K562 (cell line): Measurements from ENCODE around the gene ATF5. TPM values are rescaled to one million over a fixed set of nuclear protein-coding genes. Genes with fewer than 3 reads are reported as not detected.

ENCODE experiments used
- L3MBTL2 ChIP-seq: fragments of 450-650 bp; IDR thresholded peaks from 2 replicates; pipeline ENCODE4 v1.6.1; 2016; ENCODE audit warnings: mild to moderate bottlenecking, moderate library complexity
- SAFB2 ChIP-seq: fragments of 200-400 bp; formaldehyde crosslinking; IDR thresholded peaks from 2 replicates; pipeline ENCODE4 v1.6.1; 2018; ENCODE audit warnings: borderline replicate concordance, low read length, low read depth, moderate library complexity; ENCODE audit not compliant: severe bottlenecking
- ZKSCAN8 ChIP-seq: fragments of 200-800 bp; sonication (Bioruptor generic); IDR thresholded peaks from 2 replicates; pipeline ENCODE4 v1.6.1; 2016; ENCODE audit warnings: missing genetic modification characterization, missing compliant biosample characterization
- ZNF12 ChIP-seq: sonication (generic); formaldehyde crosslinking; IDR thresholded peaks from 2 replicates; pipeline ENCODE4 v1.4.0; 2020; ENCODE audit warnings: mild to moderate bottlenecking, missing genetic modification reagents
- ZNF780A ChIP-seq: fragments of 250-450 bp; sonication (Bioruptor Pico); IDR thresholded peaks from 2 replicates; pipeline ENCODE4 v1.5.0; 2021; ENCODE audit warnings: mild to moderate bottlenecking
- polyA plus RNA-seq, 8 experiments: library from polyadenylated mRNA; depleted of rRNA in 4 of 8; stranded (reverse) in 5 of 8; unstranded in 3 of 8; fragments of >200 nt; fragmentation: Nextera tagmentation in 2 of 8; fragmentation: Illumina TruSeq in 1 of 8; extraction: Ambion mirVana in 2 of 8; extraction: Trizol in 1 of 8; gene quantifications; 2 replicates each; pipeline versions ENCODE4 v1.2.1 to v1.2.3, GENCODE V29; 2011 to 2014; ENCODE audit warnings: inconsistent platforms in 1 of 8, missing spikeins in 1 of 8
- total RNA-seq, 7 experiments: library from RNA; depleted of rRNA in 6 of 7; stranded (reverse); fragments of >200 nt in 6 of 7; fragmentation: Illumina TruSeq in 2 of 7; extraction: Trizol in 2 of 7; gene quantifications; 2 replicates each; pipeline versions ENCODE4 v1.2.1 to v1.2.3, GENCODE V29; 2011 to 2021; ENCODE audit warnings: low replicate concordance in 1 of 7
- TF ChIP-seq, protein P1 (sequence below): IDR thresholded peaks from 2 replicates; pipeline ENCODE4 v1.6.1; 2011; ENCODE audit warnings: borderline replicate concordance, low read depth, mild to moderate bottlenecking, moderate library complexity, low read length; ENCODE audit not compliant: insufficient read depth, poor library complexity, severe bottlenecking
- TF ChIP-seq, protein P2 (sequence below): fragments of 450-650 bp; IDR thresholded peaks from 2 replicates; pipeline ENCODE4 v1.6.1; 2017; ENCODE audit warnings: antibody characterized with exemption
- TF ChIP-seq, protein P3 (sequence below): sonication (generic); IDR thresholded peaks from 2 replicates; pipeline ENCODE4 v1.6.1; 2016
- TF ChIP-seq, protein P4 (sequence below): fragments of 250-450 bp; sonication (Bioruptor Pico); IDR thresholded peaks from 2 replicates; pipeline ENCODE4 v1.5.0; 2021; ENCODE audit warnings: mild to moderate bottlenecking, moderate library complexity

ATF5 gene
- total and polyA plus RNA-seq, 9 of the 15 experiments (the other 6 are each of a cell fraction or from before 2014, with no cell fraction given), result 3.0 to 57.6 (median 11.1) TPM

DNA sequence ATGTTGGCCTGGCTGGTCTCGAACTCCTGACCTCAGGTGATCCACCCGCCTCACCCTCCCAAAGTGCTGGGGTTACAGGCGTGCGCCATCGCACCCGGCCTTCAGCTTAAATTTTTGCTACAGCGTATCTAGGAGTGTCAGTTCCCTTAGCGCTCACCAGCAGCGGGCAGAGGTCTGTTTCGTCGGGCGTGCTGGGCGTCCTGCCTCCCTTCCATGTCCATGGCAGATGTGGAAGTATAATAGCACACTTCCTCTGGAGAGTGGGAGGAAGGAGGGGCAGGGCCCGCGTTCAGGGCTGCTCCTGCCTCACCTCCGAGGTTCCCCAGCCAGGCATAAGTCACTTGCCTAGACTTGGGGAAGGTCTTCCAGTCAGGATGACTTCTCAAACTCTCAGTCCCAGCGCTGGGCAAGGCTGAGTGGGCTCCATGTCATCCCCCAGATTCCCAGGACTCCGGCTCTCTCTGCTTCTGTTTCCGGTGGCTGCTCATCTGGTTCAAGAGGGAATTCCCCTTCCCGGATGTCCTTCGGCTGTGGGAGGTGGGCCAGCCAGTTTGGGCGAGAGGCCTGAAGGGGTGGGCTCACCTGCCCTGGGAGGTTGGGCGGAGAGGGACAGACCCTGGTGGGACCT lies 41.9 kb upstream of the ATF5 start (continued):
- TF ChIP-seq, protein P1, sequence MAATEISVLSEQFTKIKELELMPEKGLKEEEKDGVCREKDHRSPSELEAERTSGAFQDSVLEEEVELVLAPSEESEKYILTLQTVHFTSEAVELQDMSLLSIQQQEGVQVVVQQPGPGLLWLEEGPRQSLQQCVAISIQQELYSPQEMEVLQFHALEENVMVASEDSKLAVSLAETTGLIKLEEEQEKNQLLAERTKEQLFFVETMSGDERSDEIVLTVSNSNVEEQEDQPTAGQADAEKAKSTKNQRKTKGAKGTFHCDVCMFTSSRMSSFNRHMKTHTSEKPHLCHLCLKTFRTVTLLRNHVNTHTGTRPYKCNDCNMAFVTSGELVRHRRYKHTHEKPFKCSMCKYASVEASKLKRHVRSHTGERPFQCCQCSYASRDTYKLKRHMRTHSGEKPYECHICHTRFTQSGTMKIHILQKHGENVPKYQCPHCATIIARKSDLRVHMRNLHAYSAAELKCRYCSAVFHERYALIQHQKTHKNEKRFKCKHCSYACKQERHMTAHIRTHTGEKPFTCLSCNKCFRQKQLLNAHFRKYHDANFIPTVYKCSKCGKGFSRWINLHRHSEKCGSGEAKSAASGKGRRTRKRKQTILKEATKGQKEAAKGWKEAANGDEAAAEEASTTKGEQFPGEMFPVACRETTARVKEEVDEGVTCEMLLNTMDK, result no peak
- TF ChIP-seq ZKSCAN8 (CRISPR knock-in tag) (no peak), ZNF780A (CRISPR knock-in tag) (no peak), ZNF12 (no peak), SAFB2 (no peak), L3MBTL2 (no peak)
- TF ChIP-seq, protein P2, sequence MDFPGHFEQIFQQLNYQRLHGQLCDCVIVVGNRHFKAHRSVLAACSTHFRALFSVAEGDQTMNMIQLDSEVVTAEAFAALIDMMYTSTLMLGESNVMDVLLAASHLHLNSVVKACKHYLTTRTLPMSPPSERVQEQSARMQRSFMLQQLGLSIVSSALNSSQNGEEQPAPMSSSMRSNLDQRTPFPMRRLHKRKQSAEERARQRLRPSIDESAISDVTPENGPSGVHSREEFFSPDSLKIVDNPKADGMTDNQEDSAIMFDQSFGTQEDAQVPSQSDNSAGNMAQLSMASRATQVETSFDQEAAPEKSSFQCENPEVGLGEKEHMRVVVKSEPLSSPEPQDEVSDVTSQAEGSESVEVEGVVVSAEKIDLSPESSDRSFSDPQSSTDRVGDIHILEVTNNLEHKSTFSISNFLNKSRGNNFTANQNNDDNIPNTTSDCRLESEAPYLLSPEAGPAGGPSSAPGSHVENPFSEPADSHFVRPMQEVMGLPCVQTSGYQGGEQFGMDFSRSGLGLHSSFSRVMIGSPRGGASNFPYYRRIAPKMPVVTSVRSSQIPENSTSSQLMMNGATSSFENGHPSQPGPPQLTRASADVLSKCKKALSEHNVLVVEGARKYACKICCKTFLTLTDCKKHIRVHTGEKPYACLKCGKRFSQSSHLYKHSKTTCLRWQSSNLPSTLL, result no peak
- TF ChIP-seq, protein P3, sequence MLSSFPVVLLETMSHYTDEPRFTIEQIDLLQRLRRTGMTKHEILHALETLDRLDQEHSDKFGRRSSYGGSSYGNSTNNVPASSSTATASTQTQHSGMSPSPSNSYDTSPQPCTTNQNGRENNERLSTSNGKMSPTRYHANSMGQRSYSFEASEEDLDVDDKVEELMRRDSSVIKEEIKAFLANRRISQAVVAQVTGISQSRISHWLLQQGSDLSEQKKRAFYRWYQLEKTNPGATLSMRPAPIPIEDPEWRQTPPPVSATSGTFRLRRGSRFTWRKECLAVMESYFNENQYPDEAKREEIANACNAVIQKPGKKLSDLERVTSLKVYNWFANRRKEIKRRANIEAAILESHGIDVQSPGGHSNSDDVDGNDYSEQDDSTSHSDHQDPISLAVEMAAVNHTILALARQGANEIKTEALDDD, result no peak
- TF ChIP-seq, protein P4, sequence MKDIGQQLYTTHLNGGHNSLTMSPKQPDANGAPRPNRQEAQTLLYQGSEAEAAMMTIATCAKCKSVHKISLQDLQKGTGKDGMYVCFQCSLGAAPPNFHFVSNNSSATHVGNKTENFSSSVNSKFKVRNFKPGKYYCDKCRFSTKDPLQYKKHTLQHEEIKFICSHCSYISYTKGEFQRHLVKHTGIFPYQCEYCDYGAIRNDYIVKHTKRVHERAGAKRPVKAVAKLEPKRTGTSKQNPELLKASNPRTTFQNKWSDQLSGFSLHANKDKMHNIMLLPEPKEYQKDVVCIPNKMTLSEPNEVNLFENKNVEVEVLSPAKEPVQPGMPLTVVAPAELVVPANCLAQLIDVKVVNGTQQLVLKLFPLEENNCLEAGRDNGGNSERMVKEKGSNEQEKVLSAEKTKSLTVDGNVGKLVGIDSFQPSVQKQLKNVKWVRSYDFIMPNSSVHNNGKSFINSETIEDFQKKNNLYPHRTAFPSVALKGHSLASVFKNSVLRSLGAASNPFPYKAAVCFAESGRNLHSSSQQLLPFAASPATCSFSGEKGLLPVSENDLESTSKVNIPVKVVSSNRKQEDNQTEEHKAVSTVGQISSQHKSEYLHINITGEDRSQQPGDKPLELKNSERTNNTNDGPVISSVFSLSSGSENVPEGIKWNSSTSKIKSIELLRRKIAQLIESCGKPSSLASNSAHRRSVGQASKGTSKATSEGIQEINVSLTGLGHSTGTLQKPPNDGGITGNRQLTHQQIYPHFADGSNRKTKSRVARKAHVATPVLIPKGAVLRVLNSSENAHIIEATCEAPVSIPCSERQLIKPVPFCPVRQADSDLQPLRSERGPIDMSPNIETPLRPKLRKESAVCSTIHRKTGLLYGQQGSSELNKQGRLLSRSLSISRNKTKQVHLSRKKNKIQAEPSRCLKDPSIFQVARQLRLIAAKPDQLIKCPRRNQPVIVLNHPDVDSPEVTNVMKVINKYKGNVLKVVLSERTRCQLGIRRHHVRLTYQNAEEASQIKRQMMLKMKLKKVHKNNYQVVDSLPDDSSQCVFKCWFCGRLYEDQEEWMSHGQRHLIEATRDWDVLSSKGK, result no peak
